ENCODE measurements around the gene PCDHA13.
"Not testable (repeated sequence)": the region's sequence is repeated elsewhere in the genome, so short reads cannot be mapped to it uniquely, and the experiment has no call there.

PCDHA13 gene

DNA sequence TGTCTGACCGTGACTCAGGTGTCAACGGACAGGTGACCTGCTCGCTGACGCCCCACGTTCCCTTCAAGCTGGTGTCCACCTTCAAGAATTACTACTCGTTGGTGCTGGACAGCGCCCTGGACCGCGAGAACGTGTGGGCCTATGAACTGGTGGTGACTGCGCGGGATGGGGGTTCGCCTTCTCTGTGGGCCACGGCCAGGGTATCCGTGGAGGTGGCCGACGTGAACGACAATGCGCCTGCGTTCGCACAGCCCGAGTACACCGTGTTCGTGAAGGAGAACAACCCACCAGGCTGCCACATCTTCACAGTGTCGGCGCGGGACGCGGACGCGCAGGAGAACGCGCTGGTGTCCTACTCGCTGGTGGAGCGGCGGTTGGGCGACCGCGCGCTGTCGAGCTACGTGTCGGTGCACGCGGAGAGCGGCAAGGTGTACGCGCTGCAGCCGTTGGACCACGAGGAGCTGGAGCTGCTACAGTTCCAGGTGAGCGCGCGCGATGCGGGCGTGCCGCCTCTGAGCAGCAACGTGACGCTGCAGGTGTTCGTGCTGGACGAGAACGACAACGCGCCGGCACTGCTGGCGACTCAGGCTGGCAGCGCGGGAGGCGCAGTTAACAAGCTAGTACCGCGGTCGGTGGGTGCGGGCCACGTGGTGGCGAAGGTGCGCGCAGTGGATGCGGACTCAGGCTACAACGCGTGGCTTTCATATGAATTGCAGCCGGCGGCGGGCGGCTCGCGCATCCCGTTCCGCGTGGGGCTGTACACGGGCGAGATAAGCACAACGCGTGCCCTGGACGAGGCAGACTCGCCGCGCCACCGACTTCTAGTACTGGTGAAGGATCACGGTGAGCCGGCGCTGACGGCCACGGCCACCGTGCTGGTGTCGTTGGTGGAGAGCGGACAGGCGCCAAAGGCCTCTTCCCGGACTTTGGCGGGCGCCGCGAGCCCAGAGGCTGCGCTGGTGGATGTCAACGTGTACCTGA lies 11.4 kb upstream of the PCDHA13 start:
- no peak for DNase-seq

DNA sequence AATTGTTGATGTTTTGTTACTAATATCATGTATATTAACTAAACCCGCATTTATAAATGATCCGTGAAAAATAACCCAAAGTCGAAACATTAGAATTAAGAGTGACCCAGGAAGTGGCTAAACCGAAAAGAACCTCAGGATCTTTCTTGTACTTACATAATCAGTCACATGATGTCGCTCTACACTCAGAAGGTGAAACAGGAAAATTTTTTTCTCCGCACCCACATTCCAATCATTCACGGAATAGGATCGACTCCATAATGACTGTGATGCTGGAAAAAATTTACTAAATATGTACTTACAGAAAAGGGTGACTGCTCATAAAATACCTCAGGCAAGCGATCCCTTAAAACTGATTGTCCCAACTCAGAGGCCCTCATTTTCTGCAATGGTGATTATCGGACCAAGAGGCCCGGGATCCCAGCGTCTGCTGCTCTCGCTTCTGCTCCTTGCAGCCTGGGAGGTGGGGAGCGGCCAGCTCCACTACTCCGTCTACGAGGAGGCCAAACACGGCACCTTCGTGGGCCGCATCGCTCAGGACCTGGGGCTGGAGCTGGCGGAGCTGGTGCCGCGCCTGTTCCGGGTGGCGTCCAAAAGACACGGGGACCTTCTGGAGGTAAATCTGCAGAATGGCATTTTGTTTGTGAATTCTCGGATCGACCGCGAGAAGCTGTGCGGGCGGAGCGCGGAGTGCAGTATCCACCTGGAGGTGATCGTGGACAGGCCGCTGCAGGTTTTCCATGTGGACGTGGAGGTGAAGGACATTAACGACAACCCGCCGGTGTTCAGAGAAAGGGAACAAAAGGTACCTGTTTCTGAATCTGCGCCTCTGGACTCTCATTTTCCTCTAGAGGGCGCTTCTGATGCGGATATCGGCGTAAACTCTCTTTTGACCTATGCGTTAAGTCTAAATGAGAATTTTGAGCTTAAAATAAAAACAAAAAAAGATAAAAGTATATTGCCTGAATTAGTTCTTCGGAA lies 6.5 kb upstream of the PCDHA13 start, which contains the start of gene PCDHA12:
TSS of gene PCDHA12 (plus strand) at position 224 of the 981 bp plus-strand sequence. CDS start at position 389, 165 bp downstream.
- no peak for DNase-seq

DNA sequence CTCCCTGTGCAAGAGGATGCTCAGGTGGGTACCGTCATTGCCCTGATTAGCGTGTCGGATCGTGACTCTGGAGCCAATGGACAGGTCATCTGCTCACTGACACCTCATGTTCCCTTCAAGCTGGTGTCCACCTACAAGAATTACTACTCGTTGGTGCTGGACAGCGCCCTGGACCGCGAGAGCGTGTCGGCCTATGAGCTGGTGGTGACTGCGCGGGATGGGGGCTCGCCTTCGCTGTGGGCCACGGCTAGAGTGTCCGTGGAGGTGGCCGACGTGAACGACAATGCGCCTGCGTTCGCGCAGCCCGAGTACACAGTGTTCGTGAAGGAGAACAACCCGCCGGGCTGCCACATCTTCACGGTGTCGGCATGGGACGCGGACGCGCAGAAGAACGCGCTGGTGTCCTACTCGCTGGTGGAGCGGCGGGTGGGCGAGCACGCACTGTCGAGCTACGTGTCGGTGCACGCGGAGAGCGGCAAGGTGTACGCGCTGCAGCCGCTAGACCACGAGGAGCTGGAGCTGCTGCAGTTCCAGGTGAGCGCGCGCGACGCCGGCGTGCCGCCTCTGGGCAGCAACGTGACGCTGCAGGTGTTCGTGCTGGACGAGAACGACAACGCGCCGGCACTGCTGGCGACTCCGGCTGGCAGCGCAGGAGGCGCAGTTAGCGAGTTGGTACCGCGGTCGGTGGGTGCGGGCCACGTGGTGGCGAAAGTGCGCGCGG lies 5.2 kb upstream of the PCDHA13 start:
- DNase-seq = not testable (repeated sequence)

DNA sequence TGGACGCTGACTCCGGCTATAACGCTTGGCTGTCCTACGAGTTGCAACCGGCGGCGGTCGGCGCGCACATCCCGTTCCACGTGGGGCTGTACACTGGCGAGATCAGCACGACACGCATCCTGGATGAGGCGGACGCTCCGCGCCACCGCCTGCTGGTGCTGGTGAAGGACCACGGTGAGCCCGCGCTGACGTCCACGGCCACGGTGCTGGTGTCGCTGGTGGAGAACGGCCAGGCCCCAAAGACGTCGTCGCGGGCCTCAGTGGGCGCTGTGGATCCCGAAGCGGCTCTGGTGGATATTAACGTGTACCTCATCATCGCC lies 4.7 kb upstream of the PCDHA13 start:
- DNase-seq = no peak

DNA sequence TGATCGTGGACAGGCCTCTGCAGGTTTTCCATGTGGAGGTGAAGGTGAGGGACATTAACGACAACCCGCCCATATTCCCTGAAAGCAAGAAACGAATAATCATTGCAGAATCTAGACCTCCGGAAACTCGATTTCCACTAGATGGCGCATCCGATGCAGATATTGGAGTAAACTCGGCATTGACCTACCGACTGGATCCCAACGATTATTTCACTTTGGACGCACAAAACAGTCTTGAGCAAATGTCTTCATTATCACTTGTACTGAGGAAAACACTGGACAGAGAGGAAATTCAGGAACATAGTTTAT lies 621 bp downstream of the PCDHA13 start:
- DNase-seq = no peak

DNA sequence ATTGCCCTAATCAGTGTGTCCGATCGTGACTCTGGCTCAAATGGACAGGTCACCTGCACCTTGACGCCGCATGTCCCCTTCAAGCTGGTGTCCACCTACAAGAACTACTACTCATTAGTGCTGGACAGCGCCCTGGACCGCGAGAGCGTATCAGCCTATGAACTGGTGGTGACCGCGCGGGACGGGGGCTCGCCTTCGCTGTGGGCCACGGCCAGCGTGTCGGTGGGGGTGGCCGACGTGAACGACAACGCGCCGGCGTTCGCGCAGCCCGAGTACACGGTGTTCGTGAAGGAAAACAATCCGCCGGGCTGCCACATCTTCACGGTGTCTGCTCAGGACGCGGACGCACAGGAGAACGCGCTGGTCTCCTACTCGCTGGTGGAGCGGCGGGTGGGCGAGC lies 1.4 kb downstream of the PCDHA13 start:
- no peak for DNase-seq

DNA sequence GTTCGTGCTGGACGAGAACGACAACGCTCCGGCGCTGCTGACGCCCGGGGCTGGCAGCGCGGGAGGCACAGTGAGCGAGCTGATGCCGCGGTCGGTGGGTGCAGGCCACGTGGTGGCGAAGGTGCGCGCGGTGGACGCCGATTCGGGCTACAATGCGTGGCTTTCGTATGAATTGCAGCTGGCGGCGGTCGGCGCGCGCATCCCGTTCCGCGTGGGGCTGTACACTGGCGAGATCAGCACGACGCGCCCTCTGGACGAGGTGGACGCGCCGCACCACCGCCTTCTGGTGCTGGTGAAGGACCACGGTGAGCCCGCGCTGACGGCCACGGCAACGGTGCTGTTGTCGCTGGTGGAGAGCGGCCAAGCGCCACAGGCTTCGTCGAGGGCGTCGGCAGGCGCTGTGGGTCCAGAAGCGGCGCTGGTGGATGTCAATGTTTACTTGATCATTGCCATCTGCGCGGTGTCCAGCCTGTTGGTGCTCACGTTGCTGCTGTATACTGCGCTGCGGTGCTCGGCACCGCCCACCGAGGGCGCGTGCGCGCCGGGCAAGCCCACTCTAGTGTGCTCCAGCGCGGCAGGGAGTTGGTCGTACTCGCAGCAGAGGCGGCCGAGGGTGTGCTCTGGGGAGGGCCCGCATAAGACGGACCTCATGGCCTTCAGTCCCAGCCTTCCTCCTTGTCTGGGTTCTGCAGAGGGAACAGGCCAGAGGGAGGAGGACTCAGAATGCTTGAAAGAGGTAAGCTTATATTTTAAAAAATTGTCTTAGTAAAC lies 2.2 kb downstream of the PCDHA13 start:
- no peak for DNase-seq

DNA sequence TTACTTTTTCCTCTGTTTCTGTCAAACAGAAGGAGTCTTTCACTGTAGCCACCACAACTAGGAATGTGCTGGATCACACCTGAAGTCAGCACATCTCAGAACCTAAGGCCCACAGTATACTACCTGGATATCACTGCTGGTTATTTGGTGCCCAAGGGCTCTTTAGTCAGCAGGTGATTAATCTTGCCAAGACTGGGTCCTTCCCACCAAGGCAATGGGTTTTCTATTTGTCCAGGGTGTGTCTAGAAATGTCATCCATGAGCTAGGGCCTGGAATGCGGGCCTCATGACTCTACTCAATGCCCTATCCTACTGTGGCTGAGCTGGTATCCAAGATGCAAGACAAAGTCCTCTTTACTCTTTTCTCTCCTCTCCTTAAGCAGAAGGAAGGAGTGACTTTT lies 34.4 kb downstream of the PCDHA13 start:
- no peak for DNase-seq

DNA sequence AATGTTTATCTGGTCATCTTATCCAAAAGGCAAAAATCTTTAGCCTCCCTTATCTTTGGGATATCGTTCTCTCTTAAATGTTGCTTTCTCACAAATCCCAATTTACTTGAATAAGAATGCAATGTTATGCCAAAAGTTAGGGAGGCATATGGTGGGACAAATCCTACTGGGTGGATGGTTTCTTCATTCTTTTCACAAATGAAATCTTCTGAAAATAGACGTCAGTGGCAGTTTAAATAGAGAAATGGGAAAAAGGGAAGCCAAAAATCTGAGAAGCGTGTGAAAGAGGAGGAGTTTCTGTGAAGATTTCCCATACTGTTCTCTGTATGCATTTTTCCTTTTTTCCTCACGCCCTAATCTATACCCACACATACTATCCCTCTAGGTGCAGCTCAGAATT lies 41.7 kb downstream of the PCDHA13 start:
- DNase-seq = no peak

DNA sequence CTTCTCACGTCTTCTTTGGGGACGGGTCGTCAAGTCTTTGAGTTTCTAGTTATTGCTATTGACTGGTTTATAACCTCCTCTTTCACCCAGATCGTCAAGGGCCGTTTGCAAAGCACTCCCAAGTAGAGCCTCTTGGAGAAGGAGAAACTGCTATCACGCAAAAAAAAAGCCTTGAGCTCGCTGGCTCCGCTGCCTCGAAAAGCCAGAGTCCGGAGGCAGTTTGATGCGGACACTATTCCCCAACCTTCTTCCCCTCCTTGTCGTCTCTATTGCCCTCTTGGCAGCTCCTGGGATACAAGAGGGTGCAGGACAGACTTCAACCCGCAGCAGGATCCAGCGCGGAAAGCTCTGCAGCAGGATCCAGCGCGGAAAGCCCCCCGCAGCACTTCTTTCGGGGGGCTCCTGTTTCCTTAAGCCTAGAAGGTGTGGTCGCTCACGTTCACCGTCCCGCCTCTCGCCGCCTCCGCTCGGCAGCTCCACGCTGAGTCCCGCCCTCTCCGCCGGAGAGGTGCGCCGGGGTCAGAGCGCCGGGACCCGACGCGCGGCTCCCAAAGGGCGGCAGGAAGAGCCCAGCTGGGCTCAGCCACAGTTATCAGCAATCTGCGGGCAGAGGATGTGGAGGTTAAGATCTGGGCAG lies 44.0 kb downstream of the PCDHA13 start, which contains the start of gene PCDHAC1:
TSS of gene PCDHAC1 (plus strand) at position 494 of the 637 bp plus-strand sequence. CDS start 594 bp downstream, outside the sequence.
- DNase-seq = no peak

DNA sequence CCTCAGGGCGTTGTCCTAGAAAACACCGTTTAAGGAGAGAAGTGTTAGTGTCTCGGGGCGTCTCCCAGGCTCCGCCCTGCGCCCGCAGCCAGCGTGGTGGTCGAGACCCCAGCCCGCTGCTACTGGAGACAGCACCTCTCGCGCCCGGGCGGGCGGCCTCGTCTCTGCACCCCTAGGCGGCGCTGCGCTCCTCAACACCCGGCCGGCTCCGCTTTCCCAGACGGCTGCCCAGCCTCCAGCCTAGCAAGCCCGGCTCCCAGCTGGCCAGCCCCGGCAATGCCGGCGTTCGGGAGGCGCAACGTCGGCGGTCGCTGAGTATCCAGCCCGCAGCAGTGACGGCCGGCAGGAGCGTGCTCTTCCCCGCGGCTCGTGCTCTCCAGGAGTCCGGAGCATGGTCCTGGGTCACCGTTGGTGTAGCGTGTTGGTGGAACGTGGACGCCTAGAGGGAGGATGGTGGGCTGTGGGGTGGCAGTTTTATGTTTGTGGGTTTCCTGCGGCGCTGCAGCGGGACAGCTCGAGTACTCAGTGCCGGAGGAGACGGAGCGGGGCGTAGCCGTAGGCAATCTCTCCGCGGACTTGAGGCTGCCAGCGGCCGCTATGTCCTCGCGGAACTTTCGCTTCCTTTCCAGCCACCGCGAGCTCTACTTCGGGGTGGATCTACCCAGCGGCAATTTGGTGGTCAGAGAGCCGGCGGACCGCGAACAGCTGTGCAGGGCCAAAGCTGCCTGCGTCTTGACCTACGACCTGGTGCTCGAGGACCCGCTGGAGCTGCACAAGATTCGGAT lies 44.7 kb downstream of the PCDHA13 start:
- DNase-seq = peak; percentile 53 to 63

DNA sequence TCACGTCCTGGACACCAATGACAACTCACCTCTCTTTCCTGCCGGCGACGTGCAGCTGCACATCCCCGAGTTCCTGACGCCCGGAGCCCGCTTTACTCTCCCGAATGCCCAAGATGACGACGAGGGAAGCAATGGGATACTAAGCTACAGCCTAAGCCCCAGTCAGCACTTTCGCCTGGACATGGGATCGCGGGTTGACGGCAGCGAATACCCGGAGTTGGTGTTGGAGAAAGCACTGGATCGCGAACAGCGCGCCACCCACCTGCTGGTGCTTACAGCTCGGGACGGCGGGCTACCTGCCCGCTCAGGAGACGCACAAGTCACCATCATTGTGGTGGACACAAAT lies 45.3 kb downstream of the PCDHA13 start:
- no peak for DNase-seq

All from activated T-cell treated with anti-CD3 and anti-CD28 coated beads, Interleukin-2, amount 50 U/mL, for 48 hours (primary cell).